G401.6 (cell line): ENCODE results near the gene PCDH15.

Experiments
- FAIRE-seq: peaks from 2 replicates; lab custom pipeline; 2012; peaks lifted over from hg19 to GRCh38; lab: Jason Lieb, UNC

The PCDH15 gene

GRCh38 chr10:54125098-54125747 lies 675.8 kb downstream of the PCDH15 start:
- FAIRE-seq, result no peak

- FAIRE-seq, result no peak
Observed at GRCh38 chr10:54124209-54124885, 676.7 kb downstream of the PCDH15 start.

GRCh38 chr10:54120806-54121205 lies 680.2 kb downstream of the PCDH15 start:
- no peak for FAIRE-seq

- FAIRE-seq, result no peak
Observed at GRCh38 chr10:54108961-54109360, 692.1 kb downstream of the PCDH15 start.

GRCh38 chr10:54096892-54097291 lies 704.1 kb downstream of the PCDH15 start:
- FAIRE-seq, result no peak

- FAIRE-seq, result no peak
Observed at GRCh38 chr10:54094321-54094720, 706.7 kb downstream of the PCDH15 start.

GRCh38 chr10:54091237-54091636 lies 709.8 kb downstream of the PCDH15 start:
- no peak for FAIRE-seq

GRCh38 chr10:54081950-54082349 lies 719.1 kb downstream of the PCDH15 start:
- FAIRE-seq, result no peak

- no peak for FAIRE-seq
Observed at GRCh38 chr10:54067361-54067760, 733.7 kb downstream of the PCDH15 start.

GRCh38 chr10:54066646-54067045 lies 734.4 kb downstream of the PCDH15 start:
- FAIRE-seq, result no peak

- FAIRE-seq, result no peak
Observed at GRCh38 chr10:54065106-54065505, 735.9 kb downstream of the PCDH15 start.

GRCh38 chr10:54064215-54064614 lies 736.8 kb downstream of the PCDH15 start:
- FAIRE-seq, result no peak

- FAIRE-seq, result no peak
Observed at GRCh38 chr10:54063514-54063913, 737.5 kb downstream of the PCDH15 start.

GRCh38 chr10:54060572-54060971 lies 740.5 kb downstream of the PCDH15 start:
- FAIRE-seq, result no peak

- no peak for FAIRE-seq
Observed at GRCh38 chr10:54057357-54057756, 743.7 kb downstream of the PCDH15 start.

GRCh38 chr10:54026340-54026739 lies 774.7 kb downstream of the PCDH15 start:
- FAIRE-seq, result no peak

GRCh38 chr10:54011117-54011516 lies 789.9 kb downstream of the PCDH15 start:
- FAIRE-seq, result no peak

GRCh38 chr10:54010337-54010933 lies 790.6 kb downstream of the PCDH15 start:
- no peak for FAIRE-seq

- no peak for FAIRE-seq
Observed at GRCh38 chr10:54009672-54010071, 791.4 kb downstream of the PCDH15 start.

- FAIRE-seq, result no peak
Observed at GRCh38 chr10:54002077-54002476, 799.0 kb downstream of the PCDH15 start.

- FAIRE-seq, result peak; percentile 64
Observed at GRCh38 chr10:53997953-53998352, 803.1 kb downstream of the PCDH15 start.

- FAIRE-seq, result no peak
Observed at GRCh38 chr10:53990799-53991238, 810.2 kb downstream of the PCDH15 start.

GRCh38 chr10:53983431-53983830 lies 817.6 kb downstream of the PCDH15 start:
- no peak for FAIRE-seq

GRCh38 chr10:53980210-53980609 lies 820.8 kb downstream of the PCDH15 start:
- FAIRE-seq, result no peak
